ENCODE data around the gene SMARCAL1.

DNA sequence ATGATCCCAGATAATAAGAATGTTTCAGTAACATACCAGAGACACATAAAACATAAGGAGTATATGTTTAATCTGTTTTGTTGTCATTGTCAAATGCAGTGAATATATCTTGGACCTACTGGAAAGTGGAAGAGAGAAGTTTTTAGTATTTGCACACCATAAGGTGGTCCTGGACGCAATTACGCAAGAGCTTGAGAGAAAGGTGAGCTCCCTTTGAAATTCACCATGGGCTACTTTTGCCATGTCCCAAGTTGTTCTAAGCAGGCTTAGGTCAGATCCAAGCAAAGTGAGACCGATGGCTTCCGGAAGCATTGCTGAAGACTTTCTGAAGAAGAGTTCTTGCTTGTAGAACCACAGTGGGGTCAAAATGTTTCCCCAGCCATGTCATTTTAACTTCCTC lies 55.6 kb downstream of the SMARCAL1 start:
- no peak for TF ChIP-seq CTCF (IDR thresholded peaks at IDR 0.05; ENCODE audit: low read depth, low read length, missing input control)
- TF ChIP-seq YY1 (IDR thresholded peaks at IDR 0.05): no peak
- TF ChIP-seq MAX (IDR thresholded peaks at IDR 0.05): no peak
- TF ChIP-seq, protein P1, sequence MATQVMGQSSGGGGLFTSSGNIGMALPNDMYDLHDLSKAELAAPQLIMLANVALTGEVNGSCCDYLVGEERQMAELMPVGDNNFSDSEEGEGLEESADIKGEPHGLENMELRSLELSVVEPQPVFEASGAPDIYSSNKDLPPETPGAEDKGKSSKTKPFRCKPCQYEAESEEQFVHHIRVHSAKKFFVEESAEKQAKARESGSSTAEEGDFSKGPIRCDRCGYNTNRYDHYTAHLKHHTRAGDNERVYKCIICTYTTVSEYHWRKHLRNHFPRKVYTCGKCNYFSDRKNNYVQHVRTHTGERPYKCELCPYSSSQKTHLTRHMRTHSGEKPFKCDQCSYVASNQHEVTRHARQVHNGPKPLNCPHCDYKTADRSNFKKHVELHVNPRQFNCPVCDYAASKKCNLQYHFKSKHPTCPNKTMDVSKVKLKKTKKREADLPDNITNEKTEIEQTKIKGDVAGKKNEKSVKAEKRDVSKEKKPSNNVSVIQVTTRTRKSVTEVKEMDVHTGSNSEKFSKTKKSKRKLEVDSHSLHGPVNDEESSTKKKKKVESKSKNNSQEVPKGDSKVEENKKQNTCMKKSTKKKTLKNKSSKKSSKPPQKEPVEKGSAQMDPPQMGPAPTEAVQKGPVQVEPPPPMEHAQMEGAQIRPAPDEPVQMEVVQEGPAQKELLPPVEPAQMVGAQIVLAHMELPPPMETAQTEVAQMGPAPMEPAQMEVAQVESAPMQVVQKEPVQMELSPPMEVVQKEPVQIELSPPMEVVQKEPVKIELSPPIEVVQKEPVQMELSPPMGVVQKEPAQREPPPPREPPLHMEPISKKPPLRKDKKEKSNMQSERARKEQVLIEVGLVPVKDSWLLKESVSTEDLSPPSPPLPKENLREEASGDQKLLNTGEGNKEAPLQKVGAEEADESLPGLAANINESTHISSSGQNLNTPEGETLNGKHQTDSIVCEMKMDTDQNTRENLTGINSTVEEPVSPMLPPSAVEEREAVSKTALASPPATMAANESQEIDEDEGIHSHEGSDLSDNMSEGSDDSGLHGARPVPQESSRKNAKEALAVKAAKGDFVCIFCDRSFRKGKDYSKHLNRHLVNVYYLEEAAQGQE (IDR thresholded peaks at IDR 0.05): no peak
- no peak for TF ChIP-seq GABPA (IDR thresholded peaks at IDR 0.05 in 1 of 2, conservative IDR thresholded peaks at IDR 0.05 in 1 of 2)
- no peak for TF ChIP-seq EGR1 (IDR thresholded peaks at IDR 0.05; ENCODE audit: low read depth in 2 of 2)
- no peak for TF ChIP-seq TAF1 (conservative IDR thresholded peaks at IDR 0.05)
- no peak for TF ChIP-seq HNF4A (conservative IDR thresholded peaks at IDR 0.05)
- no peak for TF ChIP-seq RAD21 (IDR thresholded peaks at IDR 0.05)
- no peak for TF ChIP-seq RXRA (IDR thresholded peaks at IDR 0.05)
- TF ChIP-seq ATF3 (IDR thresholded peaks at IDR 0.05): no peak
- TF ChIP-seq JUND (IDR thresholded peaks at IDR 0.05): no peak
- TF ChIP-seq SP1 (IDR thresholded peaks at IDR 0.05): no peak

Data from liver (tissue), 3 donors.